H1 (cell line): ENCODE results near the gene PLPP2. TPM values are rescaled to one million over a fixed set of nuclear protein-coding genes. Genes with fewer than 3 reads are reported as not detected.

Source experiments
- SP2 ChIP-seq: IDR thresholded peaks from 2 replicates; pipeline ENCODE4 v1.6.1; 2012; ENCODE audit warnings: mild to moderate bottlenecking, low read length, inconsistent platforms
- polyA plus RNA-seq, 7 experiments: library from polyadenylated mRNA; depleted of rRNA in 3 of 7; stranded (reverse) in 5 of 7; unstranded in 2 of 7; fragments of >200 nt in 5 of 7; fragments of 200-250 nt in 2 of 7; gene quantifications; 1 replicate in 5 of 7; 2 replicates in 1 of 7; 4 replicates in 1 of 7; pipeline versions ENCODE4 v1.2.1 to v1.2.3, GENCODE V29; 2011 to 2013; ENCODE audit warnings: missing spikeins in 2 of 7, mixed read lengths in 2 of 7
- total RNA-seq: library from RNA; stranded (reverse); fragmentation: NEBNext Ultra II Directional; extraction: Animal tissue kit (Norgen Biotek cat#: 25700); gene quantifications from 2 replicates; pipeline ENCODE4 v1.2.1, GENCODE V29; 2021
- TF ChIP-seq, protein P1 (sequence below): fragments of 300-600 bp; sonication (generic); IDR thresholded peaks from 2 replicates; pipeline ENCODE4 v1.7.1; 2012; ENCODE audit warnings: low read length, moderate library complexity, mild to moderate bottlenecking, inconsistent platforms; ENCODE audit not compliant: insufficient replicate concordance

Gene PLPP2
- total and polyA plus RNA-seq, 2 of the 8 experiments (the other 6 are each of a cell fraction or from before 2014, with no cell fraction given): 101 to 195 TPM

GRCh38 chr19:329876-330275 is 38.7 kb upstream of the PLPP2 start (continued):
- TF ChIP-seq, protein P1, sequence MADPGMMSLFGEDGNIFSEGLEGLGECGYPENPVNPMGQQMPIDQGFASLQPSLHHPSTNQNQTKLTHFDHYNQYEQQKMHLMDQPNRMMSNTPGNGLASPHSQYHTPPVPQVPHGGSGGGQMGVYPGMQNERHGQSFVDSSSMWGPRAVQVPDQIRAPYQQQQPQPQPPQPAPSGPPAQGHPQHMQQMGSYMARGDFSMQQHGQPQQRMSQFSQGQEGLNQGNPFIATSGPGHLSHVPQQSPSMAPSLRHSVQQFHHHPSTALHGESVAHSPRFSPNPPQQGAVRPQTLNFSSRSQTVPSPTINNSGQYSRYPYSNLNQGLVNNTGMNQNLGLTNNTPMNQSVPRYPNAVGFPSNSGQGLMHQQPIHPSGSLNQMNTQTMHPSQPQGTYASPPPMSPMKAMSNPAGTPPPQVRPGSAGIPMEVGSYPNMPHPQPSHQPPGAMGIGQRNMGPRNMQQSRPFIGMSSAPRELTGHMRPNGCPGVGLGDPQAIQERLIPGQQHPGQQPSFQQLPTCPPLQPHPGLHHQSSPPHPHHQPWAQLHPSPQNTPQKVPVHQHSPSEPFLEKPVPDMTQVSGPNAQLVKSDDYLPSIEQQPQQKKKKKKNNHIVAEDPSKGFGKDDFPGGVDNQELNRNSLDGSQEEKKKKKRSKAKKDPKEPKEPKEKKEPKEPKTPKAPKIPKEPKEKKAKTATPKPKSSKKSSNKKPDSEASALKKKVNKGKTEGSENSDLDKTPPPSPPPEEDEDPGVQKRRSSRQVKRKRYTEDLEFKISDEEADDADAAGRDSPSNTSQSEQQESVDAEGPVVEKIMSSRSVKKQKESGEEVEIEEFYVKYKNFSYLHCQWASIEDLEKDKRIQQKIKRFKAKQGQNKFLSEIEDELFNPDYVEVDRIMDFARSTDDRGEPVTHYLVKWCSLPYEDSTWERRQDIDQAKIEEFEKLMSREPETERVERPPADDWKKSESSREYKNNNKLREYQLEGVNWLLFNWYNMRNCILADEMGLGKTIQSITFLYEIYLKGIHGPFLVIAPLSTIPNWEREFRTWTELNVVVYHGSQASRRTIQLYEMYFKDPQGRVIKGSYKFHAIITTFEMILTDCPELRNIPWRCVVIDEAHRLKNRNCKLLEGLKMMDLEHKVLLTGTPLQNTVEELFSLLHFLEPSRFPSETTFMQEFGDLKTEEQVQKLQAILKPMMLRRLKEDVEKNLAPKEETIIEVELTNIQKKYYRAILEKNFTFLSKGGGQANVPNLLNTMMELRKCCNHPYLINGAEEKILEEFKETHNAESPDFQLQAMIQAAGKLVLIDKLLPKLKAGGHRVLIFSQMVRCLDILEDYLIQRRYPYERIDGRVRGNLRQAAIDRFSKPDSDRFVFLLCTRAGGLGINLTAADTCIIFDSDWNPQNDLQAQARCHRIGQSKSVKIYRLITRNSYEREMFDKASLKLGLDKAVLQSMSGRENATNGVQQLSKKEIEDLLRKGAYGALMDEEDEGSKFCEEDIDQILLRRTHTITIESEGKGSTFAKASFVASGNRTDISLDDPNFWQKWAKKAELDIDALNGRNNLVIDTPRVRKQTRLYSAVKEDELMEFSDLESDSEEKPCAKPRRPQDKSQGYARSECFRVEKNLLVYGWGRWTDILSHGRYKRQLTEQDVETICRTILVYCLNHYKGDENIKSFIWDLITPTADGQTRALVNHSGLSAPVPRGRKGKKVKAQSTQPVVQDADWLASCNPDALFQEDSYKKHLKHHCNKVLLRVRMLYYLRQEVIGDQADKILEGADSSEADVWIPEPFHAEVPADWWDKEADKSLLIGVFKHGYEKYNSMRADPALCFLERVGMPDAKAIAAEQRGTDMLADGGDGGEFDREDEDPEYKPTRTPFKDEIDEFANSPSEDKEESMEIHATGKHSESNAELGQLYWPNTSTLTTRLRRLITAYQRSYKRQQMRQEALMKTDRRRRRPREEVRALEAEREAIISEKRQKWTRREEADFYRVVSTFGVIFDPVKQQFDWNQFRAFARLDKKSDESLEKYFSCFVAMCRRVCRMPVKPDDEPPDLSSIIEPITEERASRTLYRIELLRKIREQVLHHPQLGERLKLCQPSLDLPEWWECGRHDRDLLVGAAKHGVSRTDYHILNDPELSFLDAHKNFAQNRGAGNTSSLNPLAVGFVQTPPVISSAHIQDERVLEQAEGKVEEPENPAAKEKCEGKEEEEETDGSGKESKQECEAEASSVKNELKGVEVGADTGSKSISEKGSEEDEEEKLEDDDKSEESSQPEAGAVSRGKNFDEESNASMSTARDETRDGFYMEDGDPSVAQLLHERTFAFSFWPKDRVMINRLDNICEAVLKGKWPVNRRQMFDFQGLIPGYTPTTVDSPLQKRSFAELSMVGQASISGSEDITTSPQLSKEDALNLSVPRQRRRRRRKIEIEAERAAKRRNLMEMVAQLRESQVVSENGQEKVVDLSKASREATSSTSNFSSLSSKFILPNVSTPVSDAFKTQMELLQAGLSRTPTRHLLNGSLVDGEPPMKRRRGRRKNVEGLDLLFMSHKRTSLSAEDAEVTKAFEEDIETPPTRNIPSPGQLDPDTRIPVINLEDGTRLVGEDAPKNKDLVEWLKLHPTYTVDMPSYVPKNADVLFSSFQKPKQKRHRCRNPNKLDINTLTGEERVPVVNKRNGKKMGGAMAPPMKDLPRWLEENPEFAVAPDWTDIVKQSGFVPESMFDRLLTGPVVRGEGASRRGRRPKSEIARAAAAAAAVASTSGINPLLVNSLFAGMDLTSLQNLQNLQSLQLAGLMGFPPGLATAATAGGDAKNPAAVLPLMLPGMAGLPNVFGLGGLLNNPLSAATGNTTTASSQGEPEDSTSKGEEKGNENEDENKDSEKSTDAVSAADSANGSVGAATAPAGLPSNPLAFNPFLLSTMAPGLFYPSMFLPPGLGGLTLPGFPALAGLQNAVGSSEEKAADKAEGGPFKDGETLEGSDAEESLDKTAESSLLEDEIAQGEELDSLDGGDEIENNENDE: no peak
- TF ChIP-seq SP2: no peak
